SK-N-MC (cell line): ENCODE measurements around the gene RHBDF2.

Experiments
- EZH2 ChIP-seq: fragments of 200-600 bp; sonication (generic); IDR thresholded peaks from one replicate; pipeline ENCODE4 v1.6.1; 2017; ENCODE audit warnings: antibody characterized with exemption
- POLR2AphosphoS5 ChIP-seq: IDR thresholded peaks from 2 replicates; pipeline ENCODE4 v1.6.1; 2012; ENCODE audit warnings: mild to moderate bottlenecking, low read depth, low read length, borderline replicate concordance

DNA sequence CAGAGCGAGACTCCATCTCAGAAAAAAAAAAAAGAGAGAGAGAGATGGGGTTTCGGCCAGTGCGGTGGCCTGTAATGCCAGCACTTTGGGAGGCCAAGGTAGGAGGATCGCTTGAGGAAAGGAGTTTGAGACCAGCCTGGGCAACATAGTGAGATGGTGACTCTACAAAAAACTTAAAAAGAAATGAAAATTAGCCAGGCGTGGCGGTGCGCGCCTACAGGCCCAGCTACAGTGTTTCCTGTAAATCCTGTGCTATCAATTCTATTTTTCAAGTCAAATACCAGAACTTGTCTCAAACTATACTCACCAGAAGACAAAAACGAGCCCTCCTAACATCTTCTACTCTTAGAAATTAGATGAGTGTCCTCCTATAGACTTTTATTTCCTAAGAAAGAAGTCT is 67.5 kb downstream of the RHBDF2 start:
- TF ChIP-seq POLR2AphosphoS5 = no peak
- no peak for TF ChIP-seq EZH2
